Neural progenitor cell (in vitro differentiated cells): ENCODE data around the gene CHD6. TPM values are rescaled to one million over a fixed set of nuclear protein-coding genes. Genes with fewer than 3 reads are reported as not detected.

ENCODE experiments used
- DNase-seq: peaks from one replicate; pipeline ENCODE4 v3.0.0-alpha.2; 2016; ENCODE audit warnings: low spot score
- H2AFZ ChIP-seq: fragments of 200-600 bp; sonication (generic); replicated peaks from 2 replicates; pipeline ENCODE4 v1.6.1; 2016; ENCODE audit warnings: antibody characterized with exemption
- H3F3A ChIP-seq: fragments of 200-600 bp; sonication (generic); 2 replicates; pipeline ENCODE4 v1.6.1; 2016; ENCODE audit warnings: antibody characterized with exemption, low read depth
- H3K27ac ChIP-seq: fragments of 200-600 bp; sonication (generic); 2 replicates; pipeline ENCODE4 v1.5.1; 2016; ENCODE audit warnings: mild to moderate bottlenecking
- H3K27me3 ChIP-seq: fragments of 200-600 bp; sonication (generic); 2 replicates; pipeline ENCODE4 v1.6.1; 2016; ENCODE audit warnings: mild to moderate bottlenecking, moderate library complexity
- H3K36me3 ChIP-seq: fragments of 200-600 bp; sonication (generic); 2 replicates; pipeline ENCODE4 v1.5.1; 2016
- H3K4me1 ChIP-seq: fragments of 200-600 bp; sonication (generic); 2 replicates; pipeline ENCODE4 v1.6.1; 2016; ENCODE audit warnings: mixed run types
- H3K4me2 ChIP-seq: fragments of 200-600 bp; sonication (generic); 2 replicates; pipeline ENCODE4 v1.6.1; 2016
- H3K4me3 ChIP-seq: fragments of 200-600 bp; sonication (generic); 2 replicates; pipeline ENCODE4 v1.5.1; 2016
- H3K79me2 ChIP-seq: fragments of 200-600 bp; sonication (generic); 2 replicates; pipeline ENCODE4 v1.6.1; 2016; ENCODE audit warnings: low read depth
- H3K9ac ChIP-seq: fragments of 200-600 bp; sonication (generic); 2 replicates; pipeline ENCODE4 v1.6.1; 2016
- H3K9me3 ChIP-seq: fragments of 200-600 bp; sonication (generic); 2 replicates; pipeline ENCODE4 v1.5.1; 2016; ENCODE audit warnings: low read depth
- H4K20me1 ChIP-seq: fragments of 200-600 bp; sonication (generic); 2 replicates; pipeline ENCODE4 v1.6.1; 2016; ENCODE audit warnings: low read depth
- H3K27ac Mint-ChIP-seq: 3 replicates; pipeline ENCODE4 v1.8.0; 2021; ENCODE audit warnings: mixed read lengths
- H3K27me3 Mint-ChIP-seq: 2 replicates; pipeline ENCODE4 v1.8.0; 2022; ENCODE audit warnings: low read depth, mild to moderate bottlenecking, inconsistent platforms, moderate library complexity, mixed read lengths; ENCODE audit not compliant: insufficient read depth
- H3K36me3 Mint-ChIP-seq: 3 replicates; pipeline ENCODE4 v1.8.0; 2021; ENCODE audit warnings: mixed read lengths
- H3K4me1 Mint-ChIP-seq: 3 replicates; pipeline ENCODE4 v1.8.0; 2021; ENCODE audit warnings: mixed read lengths
- H3K4me3 Mint-ChIP-seq: 3 replicates; pipeline ENCODE4 v1.8.0; 2021; ENCODE audit warnings: mild to moderate bottlenecking, moderate library complexity, mixed read lengths
- H3K9me3 Mint-ChIP-seq: 3 replicates; pipeline ENCODE4 v1.8.0; 2020; ENCODE audit warnings: mixed read lengths
- CTCF ChIP-seq: fragments of 200-600 bp; sonication (generic); IDR thresholded peaks from 2 replicates; pipeline ENCODE4 v1.5.1; 2017; ENCODE audit warnings: antibody characterized with exemption, mild to moderate bottlenecking
- EZH2 ChIP-seq: fragments of 200-600 bp; sonication (generic); IDR thresholded peaks from 2 replicates; pipeline ENCODE4 v1.6.1; 2017; ENCODE audit warnings: antibody characterized with exemption, mild to moderate bottlenecking, moderate library complexity
- EZH2phosphoT487 ChIP-seq: fragments of 200-600 bp; sonication (generic); IDR thresholded peaks from 2 replicates; pipeline ENCODE4 v1.6.1; 2017; ENCODE audit warnings: antibody characterized with exemption
- total RNA-seq: library from RNA; depleted of rRNA; stranded (reverse); fragments of >200 nt; gene quantifications from 2 replicates; pipeline ENCODE4 v1.2.3, GENCODE V29; 2015; ENCODE audit warnings: low replicate concordance

The CHD6 gene
- total RNA-seq, 1 donor from 2014 or later = 76.1 TPM

GRCh38 chr20:41447006-41447405 is 171.2 kb downstream of the CHD6 start:
- H3K79me2 ChIP-seq = no peaks in the 10 kb centered on the region
- no peaks in the 10 kb centered on the region for H3K4me1 ChIP-seq
- H2AFZ ChIP-seq = no peak overlapping the region
- no peaks in the 10 kb centered on the region for H3K27me3 ChIP-seq
- peaks cover 3% of the 10 kb centered on the region for H3K27me3 Mint-ChIP-seq
- no peaks in the 10 kb centered on the region for H3F3A ChIP-seq
- no peak for DNase-seq
- H3K36me3 Mint-ChIP-seq = peaks cover 51% of the 10 kb centered on the region
- TF ChIP-seq EZH2phosphoT487 = no peak
- TF ChIP-seq EZH2 = no peak
- no peak for TF ChIP-seq CTCF
- no peak overlapping the region for H3K27ac Mint-ChIP-seq
- H3K9ac ChIP-seq = no peak overlapping the region
- no peak overlapping the region for H3K27ac ChIP-seq
- H3K4me1 Mint-ChIP-seq = no peaks in the 10 kb centered on the region
- no peak overlapping the region for H3K4me3 ChIP-seq
- no peak overlapping the region for H3K4me3 Mint-ChIP-seq
- H3K9me3 ChIP-seq = no peaks in the 10 kb centered on the region
- H3K9me3 Mint-ChIP-seq = no peaks in the 10 kb centered on the region
- no peak overlapping the region for H3K4me2 ChIP-seq
- H4K20me1 ChIP-seq = no peaks in the 10 kb centered on the region
- no peaks in the 10 kb centered on the region for H3K36me3 ChIP-seq

- Histone ChIP-seq H3F3A (no peaks in the 10 kb centered on the region), H3K36me3 (no peaks in the 10 kb centered on the region), H3K4me1 (no peaks in the 10 kb centered on the region), H3K27me3 (no peaks in the 10 kb centered on the region), H3K9ac (no peak overlapping the region), H4K20me1 (no peaks in the 10 kb centered on the region), H3K27ac (no peak overlapping the region), H2AFZ (no peak overlapping the region), H3K9me3 (no peaks in the 10 kb centered on the region), H3K4me3 (no peak overlapping the region), H3K4me2 (no peak overlapping the region), H3K79me2 (no peaks in the 10 kb centered on the region)
- Mint-ChIP-seq H3K36me3 (peaks cover 49% of the 10 kb centered on the region), H3K4me1 (no peaks in the 10 kb centered on the region), H3K9me3 (no peaks in the 10 kb centered on the region), H3K27me3 (no peaks in the 10 kb centered on the region), H3K27ac (no peak overlapping the region), H3K4me3 (no peak overlapping the region)
- TF ChIP-seq CTCF = no peak
- no peak for TF ChIP-seq EZH2
- TF ChIP-seq EZH2phosphoT487 = no peak
- DNase-seq = no peak
Observed at GRCh38 chr20:41446456-41446855, 171.7 kb downstream of the CHD6 start.

- H3K9ac ChIP-seq = no peak overlapping the region
- Mint-ChIP-seq H3K4me3 (no peak overlapping the region), H3K27me3 (no peaks in the 10 kb centered on the region), H3K36me3 (peaks cover 43% of the 10 kb centered on the region), H3K27ac (no peak overlapping the region), H3K4me1 (no peaks in the 10 kb centered on the region), H3K9me3 (no peaks in the 10 kb centered on the region)
- H3K27ac ChIP-seq = no peak overlapping the region
- no peaks in the 10 kb centered on the region for H4K20me1 ChIP-seq
- DNase-seq = no peak
- H3K4me3 ChIP-seq = no peak overlapping the region
- H3K27me3 ChIP-seq = no peaks in the 10 kb centered on the region
- H2AFZ ChIP-seq = no peak overlapping the region
- H3K9me3 ChIP-seq = no peaks in the 10 kb centered on the region
- TF ChIP-seq EZH2 = no peak
- no peak for TF ChIP-seq EZH2phosphoT487
- TF ChIP-seq CTCF = no peak
- H3F3A ChIP-seq = no peaks in the 10 kb centered on the region
- H3K4me1 ChIP-seq = no peaks in the 10 kb centered on the region
- H3K4me2 ChIP-seq = no peak overlapping the region
- no peaks in the 10 kb centered on the region for H3K36me3 ChIP-seq
- no peaks in the 10 kb centered on the region for H3K79me2 ChIP-seq
Observed at GRCh38 chr20:41444821-41445220, 173.4 kb downstream of the CHD6 start.

GRCh38 chr20:41443691-41444090 is 174.5 kb downstream of the CHD6 start:
- TF ChIP-seq EZH2phosphoT487 (no peak), CTCF (no peak), EZH2 (no peak)
- H3K36me3 ChIP-seq = no peaks in the 10 kb centered on the region

More at GRCh38 chr20:41443691-41444090, 174.5 kb downstream of the CHD6 start:
- Histone ChIP-seq H3F3A (no peaks in the 10 kb centered on the region), H3K4me3 (no peak overlapping the region), H3K9me3 (no peaks in the 10 kb centered on the region), H3K9ac (no peak overlapping the region), H2AFZ (no peak overlapping the region), H3K27ac (no peak overlapping the region), H4K20me1 (no peaks in the 10 kb centered on the region), H3K4me2 (no peak overlapping the region), H3K4me1 (no peaks in the 10 kb centered on the region), H3K79me2 (no peaks in the 10 kb centered on the region), H3K27me3 (no peaks in the 10 kb centered on the region)
- DNase-seq = no peak
- H3K9me3 Mint-ChIP-seq = no peaks in the 10 kb centered on the region
- peaks cover 48% of the 10 kb centered on the region for H3K36me3 Mint-ChIP-seq
- H3K27ac Mint-ChIP-seq = no peak overlapping the region
- H3K27me3 Mint-ChIP-seq = no peaks in the 10 kb centered on the region
- H3K4me1 Mint-ChIP-seq = no peaks in the 10 kb centered on the region
- H3K4me3 Mint-ChIP-seq = no peak overlapping the region
